GM21423 (cell line): ENCODE results near the gene SIK1.
"Not testable (repeated sequence)": the region's sequence is repeated elsewhere in the genome, so short reads cannot be mapped to it uniquely, and the experiment has no call there.

Experiments
- ATAC-seq: cut with Tn5 transposase; IDR thresholded peaks from one replicate; pipeline ENCODE4 v1.9.1; 2021; ENCODE audit warnings: mild to moderate bottlenecking, moderate library complexity; ENCODE audit not compliant: unreplicated experiment

SIK1 gene

GRCh38 chr21:43398000-43398399 is 28.9 kb downstream of the SIK1 start:
- not testable (repeated sequence) for ATAC-seq

- not testable (repeated sequence) for ATAC-seq
Observed at GRCh38 chr21:43397439-43397808, 29.5 kb downstream of the SIK1 start.

GRCh38 chr21:43396788-43397438 is 30.0 kb downstream of the SIK1 start:
- not testable (repeated sequence) for ATAC-seq

GRCh38 chr21:43383351-43383750 is 43.6 kb downstream of the SIK1 start:
- ATAC-seq = not testable (repeated sequence)

- not testable (repeated sequence) for ATAC-seq
Observed at GRCh38 chr21:43382902-43383301, 44.0 kb downstream of the SIK1 start.

GRCh38 chr21:43380852-43381533 is 45.9 kb downstream of the SIK1 start:
- ATAC-seq = peak; percentile 46

- ATAC-seq = not testable (repeated sequence)
Observed at GRCh38 chr21:43380337-43380736, 46.6 kb downstream of the SIK1 start.

- not testable (repeated sequence) for ATAC-seq
Observed at GRCh38 chr21:43379626-43380122, 47.3 kb downstream of the SIK1 start.

- no peak for ATAC-seq
Observed at GRCh38 chr21:43376478-43376882, 50.5 kb downstream of the SIK1 start.

- no peak for ATAC-seq
Observed at GRCh38 chr21:43375837-43376477, 51.0 kb downstream of the SIK1 start.

- ATAC-seq = no peak
Observed at GRCh38 chr21:43375006-43375836, 51.7 kb downstream of the SIK1 start.

- no peak for ATAC-seq
Observed at GRCh38 chr21:43374228-43374885, 52.6 kb downstream of the SIK1 start.

- no peak for ATAC-seq
Observed at GRCh38 chr21:43373362-43374227, 53.3 kb downstream of the SIK1 start.

GRCh38 chr21:43372663-43373361 is 54.1 kb downstream of the SIK1 start:
- ATAC-seq = no peak

- no peak for ATAC-seq
Observed at GRCh38 chr21:43371786-43372185, 55.1 kb downstream of the SIK1 start.

- ATAC-seq = no peak
Observed at GRCh38 chr21:43370888-43371570, 55.9 kb downstream of the SIK1 start.

GRCh38 chr21:43370091-43370658 is 56.8 kb downstream of the SIK1 start:
- ATAC-seq = no peak

- no peak for ATAC-seq
Observed at GRCh38 chr21:43369596-43370090, 57.3 kb downstream of the SIK1 start.
